ENCODE data around the gene PLXNA2.

PLXNA2 gene

DNA sequence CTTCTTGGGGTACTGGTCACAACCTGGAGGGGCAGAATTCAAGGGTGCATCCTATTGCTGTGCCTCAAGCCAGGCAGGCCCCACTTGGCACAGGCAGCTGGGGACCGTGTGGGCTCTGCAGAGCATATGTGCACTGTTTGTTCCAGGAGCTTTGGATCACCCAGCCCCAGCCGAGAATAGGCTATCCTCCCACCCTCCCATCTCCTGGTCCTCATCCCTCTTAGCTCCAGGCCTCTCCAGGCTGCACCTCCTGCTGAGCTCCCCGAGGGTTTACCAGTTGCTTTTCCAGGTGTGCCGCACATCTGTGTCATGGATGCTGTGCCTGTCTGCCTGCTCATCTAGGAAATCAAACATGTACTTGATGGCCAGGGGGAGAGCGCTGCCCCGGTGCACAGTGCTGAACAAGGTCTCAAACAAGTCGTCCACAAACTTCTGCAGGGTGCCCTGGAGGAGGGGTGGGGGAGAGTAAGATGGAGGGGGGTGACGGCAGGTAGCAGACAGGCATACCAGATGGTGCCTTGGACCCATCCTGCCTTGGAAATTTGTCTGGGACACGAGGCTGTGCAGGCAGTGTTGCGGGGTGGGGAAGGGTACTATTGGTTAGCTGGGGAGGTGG is 212.8 kb downstream of the PLXNA2 start:
- no peak for DNase-seq (ENCODE audit: insufficient read length, low spot score)
- TF ChIP-seq PAX5 (IDR thresholded peaks at IDR 0.05; ENCODE audit: insufficient read depth, low read length, severe bottlenecking) = no peak
- TF ChIP-seq SPI1 (IDR thresholded peaks at IDR 0.05; ENCODE audit: low read depth, low read length) = no peak
- TF ChIP-seq POLR2AphosphoS5 (IDR thresholded peaks at IDR 0.05; ENCODE audit: low read depth, low read length) = no peak
- TF ChIP-seq POU2F2 (IDR thresholded peaks at IDR 0.05; ENCODE audit: low read depth, low read length) = no peak
- no peak for TF ChIP-seq POLR2A (IDR thresholded peaks at IDR 0.05; ENCODE audit: low read depth, low read length)
- TF ChIP-seq TAF1 (IDR thresholded peaks at IDR 0.05; ENCODE audit: low read depth, low read length) = no peak
- FAIRE-seq = no peak

DNA sequence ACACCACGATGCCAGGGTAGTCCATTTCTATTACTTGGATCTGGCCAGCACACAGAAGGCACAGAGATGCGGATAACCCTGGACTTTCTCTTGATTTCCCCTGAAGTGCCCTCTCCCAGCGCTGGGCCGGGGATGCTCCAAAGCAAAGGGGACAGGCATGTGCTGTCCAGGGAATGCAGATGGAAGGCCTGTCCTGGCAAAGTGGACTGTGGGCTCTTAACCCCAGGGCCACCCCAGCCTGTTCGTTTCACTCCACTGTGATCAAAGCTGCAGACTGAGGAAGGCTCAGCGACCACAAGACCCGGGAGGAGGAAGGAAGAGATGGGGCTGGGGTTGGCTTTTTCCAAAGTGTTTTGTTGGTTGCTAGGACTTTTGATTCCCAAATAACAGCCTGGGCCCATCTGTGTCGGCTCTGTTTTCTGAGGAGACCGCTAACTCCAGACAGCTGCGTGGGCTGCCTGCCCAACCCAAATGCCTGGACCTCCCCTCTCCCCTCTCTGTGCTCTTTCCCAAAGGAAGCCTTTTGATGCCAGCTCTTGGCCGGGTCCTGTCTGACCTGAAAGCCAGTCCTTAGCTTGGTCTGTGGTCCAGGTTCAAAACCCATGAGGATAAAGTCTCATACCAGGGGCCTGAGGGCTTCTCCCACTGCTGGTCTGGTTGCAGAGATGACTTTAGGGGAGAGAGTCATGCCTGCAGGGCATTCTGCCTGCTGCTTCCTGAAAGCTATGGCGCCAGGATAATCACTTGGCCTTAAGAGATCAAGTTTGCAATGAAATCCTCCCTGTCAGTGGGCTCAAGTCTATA is 213.7 kb downstream of the PLXNA2 start:
- DNase-seq (ENCODE audit: insufficient read length, low spot score) (no peak), FAIRE-seq (no peak)
- TF ChIP-seq SPI1 (IDR thresholded peaks at IDR 0.05; ENCODE audit: low read depth, low read length) (no peak), PAX5 (IDR thresholded peaks at IDR 0.05; ENCODE audit: insufficient read depth, low read length, severe bottlenecking) (no peak), POLR2A (IDR thresholded peaks at IDR 0.05; ENCODE audit: low read depth, low read length) (no peak), TAF1 (IDR thresholded peaks at IDR 0.05; ENCODE audit: low read depth, low read length) (no peak), POLR2AphosphoS5 (IDR thresholded peaks at IDR 0.05; ENCODE audit: low read depth, low read length) (no peak), POU2F2 (IDR thresholded peaks at IDR 0.05; ENCODE audit: low read depth, low read length) (no peak)

DNA sequence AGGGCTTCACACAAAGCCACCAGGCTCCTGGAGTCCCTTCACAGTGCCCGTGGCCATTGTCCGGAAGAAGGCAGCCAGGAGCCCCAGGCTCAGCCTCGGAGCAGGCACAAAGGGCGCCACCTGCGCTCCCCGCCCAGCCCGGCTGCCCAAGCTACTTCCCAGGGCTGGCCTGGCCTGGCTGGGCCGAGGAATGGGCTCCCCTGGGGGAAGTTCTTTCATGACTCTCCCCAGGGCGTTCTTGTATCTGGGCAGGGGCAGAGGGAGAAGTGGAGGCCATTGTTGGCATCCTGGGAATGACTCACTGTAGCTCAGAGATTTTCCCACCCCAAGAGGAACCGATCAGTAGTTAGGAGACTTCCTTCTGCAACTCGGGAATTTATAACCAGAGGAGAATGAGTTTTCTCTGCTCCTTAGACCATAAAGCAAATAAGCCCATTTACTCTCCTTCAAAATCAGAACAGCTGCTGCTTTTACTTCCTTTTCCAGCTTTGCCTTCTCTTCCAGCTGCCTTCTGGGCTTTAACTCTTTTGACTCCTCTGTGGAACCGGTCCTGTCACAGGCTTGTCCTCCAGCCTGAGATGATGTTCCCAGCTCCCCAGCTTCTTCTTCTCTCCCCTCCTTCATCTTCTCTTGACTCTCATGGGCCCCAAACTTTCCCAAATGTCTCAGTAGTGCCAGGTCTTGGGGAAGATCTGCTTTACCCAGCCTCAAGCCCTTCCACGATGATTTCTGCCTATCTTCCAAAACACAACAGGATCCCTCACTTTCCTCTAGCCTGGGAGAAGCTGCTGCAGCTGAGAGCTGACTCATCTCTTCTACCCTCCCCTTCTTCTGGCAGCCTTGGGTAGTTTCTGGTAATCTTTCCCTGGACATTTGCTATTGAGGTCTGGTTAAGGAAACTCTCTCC is 214.6 kb downstream of the PLXNA2 start:
- no peak for TF ChIP-seq POLR2A (IDR thresholded peaks at IDR 0.05; ENCODE audit: low read depth, low read length)
- no peak for TF ChIP-seq SPI1 (IDR thresholded peaks at IDR 0.05; ENCODE audit: low read depth, low read length)
- TF ChIP-seq TAF1 (IDR thresholded peaks at IDR 0.05; ENCODE audit: low read depth, low read length) = no peak
- no peak for FAIRE-seq

DNA sequence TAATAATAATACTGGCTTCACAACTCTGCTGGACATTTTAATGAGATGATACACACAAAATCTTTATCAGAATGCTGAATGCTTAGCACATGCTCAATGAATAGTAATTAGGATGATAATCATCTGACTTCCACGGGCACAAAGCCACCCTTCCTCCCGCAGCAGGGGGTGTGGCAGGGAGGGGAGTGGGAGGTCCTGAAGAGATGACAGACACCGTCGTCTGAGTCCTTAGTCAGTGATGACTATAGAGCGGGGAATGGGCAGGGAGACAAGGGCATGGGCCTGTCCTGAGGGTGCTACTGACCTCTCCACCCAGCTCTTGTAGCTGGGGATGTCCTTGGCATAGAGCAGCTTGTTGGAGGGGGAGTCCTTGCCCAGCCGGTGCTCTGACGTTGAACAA is 215.7 kb downstream of the PLXNA2 start:
- TF ChIP-seq SPI1 (IDR thresholded peaks at IDR 0.05; ENCODE audit: low read depth, low read length) (no peak), POU2F2 (IDR thresholded peaks at IDR 0.05; ENCODE audit: low read depth, low read length) (no peak), TAF1 (IDR thresholded peaks at IDR 0.05; ENCODE audit: low read depth, low read length) (no peak), POLR2AphosphoS5 (IDR thresholded peaks at IDR 0.05; ENCODE audit: low read depth, low read length) (no peak), POLR2A (IDR thresholded peaks at IDR 0.05; ENCODE audit: low read depth, low read length) (no peak), PAX5 (IDR thresholded peaks at IDR 0.05; ENCODE audit: insufficient read depth, low read length, severe bottlenecking) (no peak)
- no peak for FAIRE-seq
- no peak for DNase-seq (ENCODE audit: insufficient read length, low spot score)

More for the DNA sequence above, 214.6 kb downstream of the PLXNA2 start:
- DNase-seq (ENCODE audit: insufficient read length, low spot score) = no peak

DNA sequence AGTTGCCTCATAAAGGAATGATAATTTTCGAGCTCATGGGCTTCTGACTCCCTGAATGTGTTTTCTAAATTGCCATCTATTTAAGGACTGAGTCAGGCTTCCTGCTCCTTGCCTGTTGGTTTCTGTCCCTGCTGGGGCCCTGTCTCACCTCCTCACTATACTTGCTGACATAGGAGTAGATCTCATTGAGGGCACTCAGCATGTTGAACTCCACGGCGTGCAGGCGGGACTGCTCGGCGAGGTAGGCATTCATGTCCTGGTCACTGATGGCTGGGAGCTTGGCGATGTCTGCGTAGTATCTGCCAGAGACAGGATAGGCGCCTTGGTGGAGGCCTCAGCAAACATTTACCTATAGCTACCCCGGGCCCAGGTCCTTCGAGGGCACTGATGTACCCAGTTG is 216.3 kb downstream of the PLXNA2 start:
- DNase-seq (ENCODE audit: insufficient read length, low spot score) (no peak), FAIRE-seq (no peak)
- TF ChIP-seq POLR2A (IDR thresholded peaks at IDR 0.05; ENCODE audit: low read depth, low read length) (no peak), POU2F2 (IDR thresholded peaks at IDR 0.05; ENCODE audit: low read depth, low read length) (no peak), PAX5 (IDR thresholded peaks at IDR 0.05; ENCODE audit: insufficient read depth, low read length, severe bottlenecking) (no peak), SPI1 (IDR thresholded peaks at IDR 0.05; ENCODE audit: low read depth, low read length) (no peak), TAF1 (IDR thresholded peaks at IDR 0.05; ENCODE audit: low read depth, low read length) (no peak), POLR2AphosphoS5 (IDR thresholded peaks at IDR 0.05; ENCODE audit: low read depth, low read length) (no peak)

DNA sequence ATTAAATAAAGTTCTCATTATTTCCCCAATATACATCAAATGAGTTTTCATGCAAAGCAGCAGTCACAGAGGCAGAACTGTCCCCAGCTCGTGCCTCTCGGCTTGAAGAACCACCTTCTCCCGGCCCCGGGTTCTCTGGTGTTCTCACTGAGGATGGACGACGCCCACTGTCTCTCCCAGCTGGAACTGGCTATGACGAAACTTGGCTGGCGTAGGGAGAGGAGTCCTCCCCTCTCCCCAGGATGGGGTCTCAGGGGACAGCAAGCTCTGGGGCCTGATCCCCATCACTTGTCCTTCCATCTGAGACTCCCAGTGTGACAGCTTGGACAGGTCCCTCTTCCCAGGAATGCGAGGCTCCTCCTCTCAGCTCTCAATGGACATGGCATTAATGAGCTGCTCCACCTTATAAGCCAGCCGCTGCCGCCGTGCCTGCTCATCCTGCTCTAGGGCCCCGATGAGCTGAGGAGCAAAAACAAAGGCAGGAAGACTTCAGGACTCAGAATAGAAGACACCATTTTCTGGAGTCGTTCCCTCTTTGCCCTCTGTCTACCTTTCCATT is 217.2 kb downstream of the PLXNA2 start:
- DNase-seq (ENCODE audit: insufficient read length, low spot score) (no peak), FAIRE-seq (no peak)
- TF ChIP-seq POLR2AphosphoS5 (IDR thresholded peaks at IDR 0.05; ENCODE audit: low read depth, low read length) (no peak), PAX5 (IDR thresholded peaks at IDR 0.05; ENCODE audit: insufficient read depth, low read length, severe bottlenecking) (no peak), TAF1 (IDR thresholded peaks at IDR 0.05; ENCODE audit: low read depth, low read length) (no peak), SPI1 (IDR thresholded peaks at IDR 0.05; ENCODE audit: low read depth, low read length) (no peak), POU2F2 (IDR thresholded peaks at IDR 0.05; ENCODE audit: low read depth, low read length) (no peak), POLR2A (IDR thresholded peaks at IDR 0.05; ENCODE audit: low read depth, low read length) (no peak)

DNA sequence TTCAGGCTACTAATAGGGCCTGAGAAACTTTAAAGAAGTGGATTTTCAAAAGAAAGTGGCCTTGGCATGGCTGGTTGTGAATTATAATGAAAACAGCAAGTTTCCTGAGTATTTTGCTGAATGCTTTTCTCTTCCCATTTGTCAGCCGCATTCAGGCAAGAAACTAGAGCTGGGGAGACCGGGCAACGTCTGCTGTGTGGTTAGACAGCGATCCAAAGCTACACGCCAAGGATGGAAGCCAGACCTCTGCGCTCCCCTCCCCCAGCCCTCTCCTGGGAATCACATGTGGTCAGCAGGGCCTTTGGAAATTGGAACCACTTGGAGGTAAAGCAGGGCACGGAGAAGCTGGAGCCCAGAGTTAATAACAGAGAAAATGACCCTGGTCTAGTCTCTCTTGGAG is 219.2 kb downstream of the PLXNA2 start:
- FAIRE-seq (no peak), DNase-seq (ENCODE audit: insufficient read length, low spot score) (no peak)
- TF ChIP-seq POU2F2 (IDR thresholded peaks at IDR 0.05; ENCODE audit: low read depth, low read length) (no peak), SPI1 (IDR thresholded peaks at IDR 0.05; ENCODE audit: low read depth, low read length) (no peak), PAX5 (IDR thresholded peaks at IDR 0.05; ENCODE audit: insufficient read depth, low read length, severe bottlenecking) (no peak), TAF1 (IDR thresholded peaks at IDR 0.05; ENCODE audit: low read depth, low read length) (no peak), POLR2A (IDR thresholded peaks at IDR 0.05; ENCODE audit: low read depth, low read length) (no peak), POLR2AphosphoS5 (IDR thresholded peaks at IDR 0.05; ENCODE audit: low read depth, low read length) (no peak)

DNA sequence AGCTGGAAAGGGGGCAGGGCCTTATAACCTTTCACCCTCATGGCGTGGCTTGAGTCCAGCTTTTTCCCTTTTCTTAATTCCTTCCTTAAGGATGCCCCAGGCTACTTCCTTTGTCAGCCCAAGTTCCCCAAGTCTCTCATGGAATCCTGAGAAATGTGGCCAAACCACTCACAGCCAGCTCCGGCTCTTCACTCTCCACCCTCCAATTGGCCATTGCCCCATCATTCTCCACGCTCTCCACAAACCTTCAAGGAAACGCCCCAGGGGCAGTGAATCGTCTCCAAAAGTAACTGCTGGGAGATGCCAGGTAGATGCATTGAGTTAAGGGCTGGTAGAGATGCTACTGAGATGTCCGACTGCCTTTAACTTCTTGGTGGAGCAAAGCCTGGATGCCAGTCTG is 219.8 kb downstream of the PLXNA2 start:
- TF ChIP-seq POLR2AphosphoS5 (IDR thresholded peaks at IDR 0.05; ENCODE audit: low read depth, low read length) = no peak
- TF ChIP-seq SPI1 (IDR thresholded peaks at IDR 0.05; ENCODE audit: low read depth, low read length) = no peak
- TF ChIP-seq TAF1 (IDR thresholded peaks at IDR 0.05; ENCODE audit: low read depth, low read length) = no peak
- no peak for TF ChIP-seq PAX5 (IDR thresholded peaks at IDR 0.05; ENCODE audit: insufficient read depth, low read length, severe bottlenecking)
- no peak for TF ChIP-seq POLR2A (IDR thresholded peaks at IDR 0.05; ENCODE audit: low read depth, low read length)
- no peak for FAIRE-seq

DNA sequence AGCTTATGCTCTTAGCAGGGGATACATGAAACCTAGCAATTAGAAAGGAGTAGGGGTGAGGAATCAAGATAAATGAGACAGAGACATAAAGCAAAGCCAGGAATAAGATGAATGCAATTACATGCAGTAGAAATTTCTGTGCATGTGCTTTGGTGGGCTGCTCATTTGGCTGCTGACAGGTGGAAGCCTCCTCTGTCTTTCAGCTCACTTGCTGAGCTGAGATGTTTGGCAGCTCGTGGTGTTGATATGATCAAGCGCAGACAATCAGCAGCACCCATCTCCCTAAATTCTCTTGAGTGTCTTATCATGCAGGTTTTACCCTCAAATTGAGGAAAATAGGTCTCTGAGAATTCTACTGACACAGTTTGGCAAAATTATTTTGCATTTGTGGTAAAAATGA is 224.9 kb downstream of the PLXNA2 start:
- FAIRE-seq (no peak), DNase-seq (ENCODE audit: insufficient read length, low spot score) (no peak)
- TF ChIP-seq PAX5 (IDR thresholded peaks at IDR 0.05; ENCODE audit: insufficient read depth, low read length, severe bottlenecking) (no peak), POU2F2 (IDR thresholded peaks at IDR 0.05; ENCODE audit: low read depth, low read length) (no peak), TAF1 (IDR thresholded peaks at IDR 0.05; ENCODE audit: low read depth, low read length) (no peak), POLR2AphosphoS5 (IDR thresholded peaks at IDR 0.05; ENCODE audit: low read depth, low read length) (no peak), POLR2A (IDR thresholded peaks at IDR 0.05; ENCODE audit: low read depth, low read length) (no peak), SPI1 (IDR thresholded peaks at IDR 0.05; ENCODE audit: low read depth, low read length) (no peak)

More for the DNA sequence above, 219.8 kb downstream of the PLXNA2 start:
- no peak for DNase-seq (ENCODE audit: insufficient read length, low spot score)

Measured in GM12891 (cell line).